DMS114 treated with DMSO at 0.1 percent for 48 hours (cell line): ENCODE measurements around the gene PAN2.
"Not testable (repeated sequence)": the region's sequence is repeated elsewhere in the genome, so short reads cannot be mapped to it uniquely, and the experiment has no call there.

Source experiments
- DNase-seq: peaks from one replicate; lab custom pipeline; 2025; ENCODE audit not compliant: unreplicated experiment; lab: John Stamatoyannopoulos, UW

PAN2 gene

GRCh38 chr12:56315249-56315621, 18.6 kb downstream of the PAN2 start:
- no peak for DNase-seq

GRCh38 chr12:56311003-56311402, 22.8 kb downstream of the PAN2 start:
- no peak for DNase-seq

- DNase-seq, result no peak
These were observed 25.1 kb downstream of the PAN2 start for GRCh38 chr12:56308714-56309113.

- DNase-seq, result no peak
These were observed 26.4 kb downstream of the PAN2 start for GRCh38 chr12:56307221-56307965.

- no peak for DNase-seq
These were observed 28.8 kb downstream of the PAN2 start for GRCh38 chr12:56304872-56305590.

GRCh38 chr12:56304276-56304675, 29.5 kb downstream of the PAN2 start:
- DNase-seq, result no peak

GRCh38 chr12:56300644-56301464, 32.9 kb downstream of the PAN2 start:
- DNase-seq, result no peak

- DNase-seq, result peak; percentile 96
These were observed 33.8 kb downstream of the PAN2 start, which contains the start of gene CS for GRCh38 chr12:56299853-56300643. TSS of gene CS (minus strand) at chr12:56300330. CDS start at chr12:56300201, 129 bp downstream.

- DNase-seq, result no peak
These were observed 34.4 kb downstream of the PAN2 start for GRCh38 chr12:56299308-56299852.

- no peak for DNase-seq
These were observed 35.0 kb downstream of the PAN2 start for GRCh38 chr12:56298828-56299227.

GRCh38 chr12:56297400-56297799, 36.4 kb downstream of the PAN2 start:
- DNase-seq, result no peak

- no peak for DNase-seq
These were observed 37.5 kb downstream of the PAN2 start for GRCh38 chr12:56296295-56296694.

- no peak for DNase-seq
These were observed 40.0 kb downstream of the PAN2 start for GRCh38 chr12:56293795-56294194.

GRCh38 chr12:56288705-56289387, 45.0 kb downstream of the PAN2 start:
- DNase-seq, result no peak

GRCh38 chr12:56286044-56286830, 47.6 kb downstream of the PAN2 start:
- no peak for DNase-seq

GRCh38 chr12:56284263-56284662, 49.5 kb downstream of the PAN2 start:
- not testable (repeated sequence) for DNase-seq

GRCh38 chr12:56282579-56282978, 51.2 kb downstream of the PAN2 start:
- no peak for DNase-seq

- no peak for DNase-seq
These were observed 51.8 kb downstream of the PAN2 start for GRCh38 chr12:56282030-56282429.

GRCh38 chr12:56280849-56281248, 53.0 kb downstream of the PAN2 start:
- DNase-seq, result no peak
